H1 (cell line): ENCODE results near the gene DCUN1D4. TPM values are rescaled to one million over a fixed set of nuclear protein-coding genes. Genes with fewer than 3 reads are reported as not detected.

Experiments used
- CTCF ChIA-PET: fragments of 300-600 bp; sonication (Branson Sonifier 250); formaldehyde crosslinking; loops from one replicate; lab custom pipeline; 2021; ENCODE audit not compliant: partially characterized antibody; lab: Charles Lee
- POLR2A ChIA-PET: fragments of 300-600 bp; sonication (Branson Sonifier 250); formaldehyde crosslinking; loops from one replicate; lab custom pipeline; 2021; ENCODE audit warnings: inconsistent platforms; ENCODE audit not compliant: partially characterized antibody; lab: Charles Lee
- DNase-seq, 2 experiments: peaks; one replicate each; pipeline versions ENCODE4 v3.0.0 to v3.0.0-alpha.2; 2010 to 2022; ENCODE audit warnings: low spot score in 2 of 2, low read depth in 1 of 2, mixed read lengths in 1 of 2
- FAIRE-seq: peaks from 2 replicates; lab custom pipeline; 2011; peaks lifted over from hg19 to GRCh38; lab: Jason Lieb, UNC
- H2AFZ ChIP-seq: 2 replicates; pipeline ENCODE4 v1.8.1; 2012; ENCODE audit warnings: low read length, inconsistent platforms
- H2AK5ac ChIP-seq: 2 replicates; pipeline ENCODE4 v1.6.1; 2013; ENCODE audit warnings: low read depth, low read length
- H2BK120ac ChIP-seq: replicated peaks from 2 replicates; pipeline ENCODE3; 2013; ENCODE audit warnings: low read depth, low read length, inconsistent platforms
- H2BK12ac ChIP-seq: 2 replicates; pipeline ENCODE4 v1.6.1; 2013; ENCODE audit warnings: low read depth, low read length
- H2BK15ac ChIP-seq: 2 replicates; pipeline ENCODE4 v1.6.1; 2013; ENCODE audit warnings: low read length
- H2BK20ac ChIP-seq: 2 replicates; pipeline ENCODE4 v1.6.1; 2013; ENCODE audit warnings: low read length
- H2BK5ac ChIP-seq: 2 replicates; pipeline ENCODE4 v1.6.1; 2013; ENCODE audit warnings: low read depth, low read length
- H3K14ac ChIP-seq: 2 replicates; pipeline ENCODE4 v1.6.1; 2013; ENCODE audit warnings: inconsistent platforms; ENCODE audit not compliant: insufficient read length
- H3K18ac ChIP-seq: 2 replicates; pipeline ENCODE4 v1.6.1; 2013; ENCODE audit warnings: low read length; ENCODE audit errors: extremely low read depth
- H3K23ac ChIP-seq: 2 replicates; pipeline ENCODE4 v1.6.1; 2013; ENCODE audit warnings: inconsistent platforms; ENCODE audit not compliant: insufficient read length
- H3K23me2 ChIP-seq: 2 replicates; pipeline ENCODE4 v1.6.1; 2013; ENCODE audit warnings: low read depth, low read length
- H3K27ac ChIP-seq: 2 replicates; pipeline ENCODE4 v1.6.1; 2011; ENCODE audit warnings: low read depth, low read length, inconsistent platforms
- H3K27me3 ChIP-seq, 4 experiments: replicated peaks in 1 of 4; 1 replicate in 1 of 4; 2 replicates in 3 of 4; pipeline versions ENCODE4 v1.6.1 to v1.8.1; 2011 to 2013; ENCODE audit warnings: low read length in 3 of 4, mild to moderate bottlenecking in 3 of 4, inconsistent platforms in 2 of 4, mixed read lengths in 2 of 4, moderate library complexity in 1 of 4; ENCODE audit not compliant: control insufficient read depth in 3 of 4, insufficient read depth in 3 of 4; ENCODE audit errors: extremely low read depth in 1 of 4
- H3K36me3 ChIP-seq, 4 experiments: 2 replicates each; pipeline versions ENCODE4 v1.6.1 to v1.8.1; 2011 to 2013; ENCODE audit warnings: mild to moderate bottlenecking in 4 of 4, low read length in 3 of 4, moderate library complexity in 2 of 4, control low read depth in 1 of 4, inconsistent platforms in 1 of 4; ENCODE audit not compliant: insufficient read depth in 4 of 4, control insufficient read depth in 2 of 4
- H3K4ac ChIP-seq: replicated peaks from 2 replicates; pipeline ENCODE3; 2013; ENCODE audit warnings: low read length, low read depth, mixed read lengths, inconsistent platforms; ENCODE audit not compliant: insufficient read length
- H3K4me1 ChIP-seq, 4 experiments: replicated peaks in 1 of 4; 1 replicate in 1 of 4; 2 replicates in 3 of 4; pipeline versions ENCODE4 v1.6.1 to v1.8.1; 2011 to 2013; ENCODE audit warnings: low read length in 3 of 4, inconsistent platforms in 2 of 4, mixed read lengths in 1 of 4; ENCODE audit not compliant: insufficient read depth in 4 of 4, control insufficient read depth in 3 of 4
- H3K4me2 ChIP-seq, 2 experiments: 2 replicates each; pipeline versions ENCODE4 v1.6.1 to v1.8.1; 2011 to 2013; ENCODE audit warnings: low read depth in 2 of 2, low read length in 2 of 2, control low read depth in 1 of 2, inconsistent platforms in 1 of 2, mild to moderate bottlenecking in 1 of 2; ENCODE audit not compliant: insufficient read depth in 1 of 2
- H3K4me3 ChIP-seq, 4 experiments: fragments of 200-600, 300-600 bp in 1 of 4; sonication (generic), shearing (Covaris generic), sonication (Bioruptor Twin) in 1 of 4; 2 replicates each; pipeline versions ENCODE4 v1.5.1 to v1.8.1; 2011 to 2016; ENCODE audit warnings: low read length in 4 of 4, low read depth in 3 of 4, control low read depth in 2 of 4, inconsistent platforms in 2 of 4, mild to moderate bottlenecking in 2 of 4, mixed read lengths in 1 of 4, moderate library complexity in 1 of 4; ENCODE audit not compliant: insufficient read depth in 2 of 4; ENCODE audit errors: extremely low read depth in 1 of 4
- H3K56ac ChIP-seq: replicated peaks from 2 replicates; pipeline ENCODE3; 2013; ENCODE audit warnings: low read depth, mild to moderate bottlenecking, mixed read lengths, low read length, inconsistent platforms; ENCODE audit not compliant: insufficient read length
- H3K79me1 ChIP-seq: 2 replicates; pipeline ENCODE4 v1.6.1; 2013; ENCODE audit warnings: low read depth, low read length, control low read depth
- H3K79me2 ChIP-seq, 2 experiments: 2 replicates each; pipeline versions ENCODE4 v1.6.1 to v1.8.1; 2012 to 2013; ENCODE audit warnings: low read length in 2 of 2, mild to moderate bottlenecking in 2 of 2, inconsistent platforms in 1 of 2; ENCODE audit not compliant: insufficient read depth in 2 of 2, control insufficient read depth in 1 of 2
- H3K9ac ChIP-seq, 4 experiments: replicated peaks in 1 of 4; 1 replicate in 1 of 4; 2 replicates in 3 of 4; pipeline versions ENCODE4 v1.6.1 to v1.8.1; 2011 to 2013; ENCODE audit warnings: low read depth in 3 of 4, low read length in 3 of 4, control low read depth in 2 of 4, mild to moderate bottlenecking in 2 of 4, moderate library complexity in 2 of 4, inconsistent platforms in 1 of 4; ENCODE audit errors: extremely low read depth in 1 of 4
- H3K9me3 ChIP-seq, 2 experiments: 2 replicates each; pipeline versions ENCODE4 v1.6.1 to v1.8.1; 2012 to 2013; ENCODE audit warnings: mild to moderate bottlenecking in 2 of 2, moderate library complexity in 2 of 2, control low read depth in 1 of 2, inconsistent platforms in 1 of 2, low read depth in 1 of 2, low read length in 1 of 2, mixed read lengths in 1 of 2; ENCODE audit not compliant: insufficient read depth in 2 of 2
- H4K20me1 ChIP-seq, 2 experiments: replicated peaks in 1 of 2; 2 replicates each; pipeline versions ENCODE3 to v1.8.1; 2011 to 2013; ENCODE audit warnings: inconsistent platforms in 2 of 2, low read length in 2 of 2, mild to moderate bottlenecking in 1 of 2; ENCODE audit not compliant: insufficient read depth in 2 of 2, control insufficient read depth in 1 of 2
- H4K5ac ChIP-seq: 2 replicates; pipeline ENCODE4 v1.6.1; 2013; ENCODE audit warnings: low read length, low read depth, mixed read lengths, inconsistent platforms; ENCODE audit not compliant: insufficient read length
- H4K8ac ChIP-seq: 2 replicates; pipeline ENCODE4 v1.8.0; 2013; ENCODE audit warnings: mild to moderate bottlenecking, moderate library complexity, low read length, inconsistent platforms; ENCODE audit not compliant: insufficient read depth; ENCODE audit errors: extremely low read depth
- H4K91ac ChIP-seq: replicated peaks from 2 replicates; pipeline ENCODE3; 2013; ENCODE audit warnings: low read length, mixed read lengths, inconsistent platforms; ENCODE audit not compliant: insufficient read length
- BCL11A ChIP-seq, 2 experiments: IDR thresholded peaks; one replicate each; pipeline ENCODE4 v1.6.1; 2011; ENCODE audit warnings: low read depth in 2 of 2, low read length in 2 of 2, mild to moderate bottlenecking in 2 of 2
- CBX5 ChIP-seq: fragments of 300-800, 300-1000 bp; sonication (generic); IDR thresholded peaks from 2 replicates; pipeline ENCODE4 v1.7.1; 2016; ENCODE audit warnings: antibody characterized with exemption, low read length, low read depth
- CREB1 ChIP-seq: IDR thresholded peaks from 2 replicates; pipeline ENCODE4 v1.6.1; 2012; ENCODE audit warnings: inconsistent platforms
- EZH2 ChIP-seq: fragments of 200-600 bp; sonication (generic); IDR thresholded peaks from 2 replicates; pipeline ENCODE4 v1.7.1; 2012; ENCODE audit warnings: low read depth, mild to moderate bottlenecking, moderate library complexity, low read length, inconsistent platforms; ENCODE audit not compliant: severe bottlenecking
- SIN3A ChIP-seq, 2 experiments: IDR thresholded peaks in 1 of 2; conservative IDR thresholded peaks in 1 of 2; 2 replicates each; pipeline ENCODE4 v1.6.1; 2011 to 2012; ENCODE audit warnings: low read length in 2 of 2, improper control_type of control experiment in 1 of 2, low read depth in 1 of 2, mild to moderate bottlenecking in 1 of 2
- SIX5 ChIP-seq: IDR thresholded peaks from 2 replicates; pipeline ENCODE4 v1.6.1; 2011; ENCODE audit warnings: mild to moderate bottlenecking, low read depth, low read length
- TAF7 ChIP-seq: optimal IDR thresholded peaks from 2 replicates; pipeline ENCODE3; 2011; ENCODE audit warnings: low read depth, mild to moderate bottlenecking, inconsistent platforms, low read length, moderate library complexity, borderline replicate concordance
- TBP ChIP-seq: IDR thresholded peaks from 2 replicates; pipeline ENCODE4 v1.6.1; 2011; ENCODE audit warnings: low read depth, low read length, improper control_type of control experiment
- WGBS, 2 experiments: shearing (Covaris generic) in 1 of 2; methylation state at CpG; one replicate each; pipeline versions ENCODE4 v1.1.6 to v1.1.7; 2013 to 2015; ENCODE audit warnings: low lambda C conversion rate in 2 of 2, mixed read lengths in 2 of 2, inconsistent platforms in 1 of 2, low coverage in 1 of 2, missing lambda C conversion rate in 1 of 2; ENCODE audit not compliant: insufficient replicate concordance in 2 of 2, insufficient coverage in 1 of 2, insufficient read length in 1 of 2; ENCODE audit errors: extremely low coverage in 1 of 2, missing lambda C conversion rate in 1 of 2; 5-methylcytosine and 5-hydroxymethylcytosine counted together
- polyA plus RNA-seq, 7 experiments: library from polyadenylated mRNA; depleted of rRNA in 3 of 7; stranded (reverse) in 5 of 7; unstranded in 2 of 7; fragments of >200 nt in 5 of 7; fragments of 200-250 nt in 2 of 7; gene quantifications; 1 replicate in 5 of 7; 2 replicates in 1 of 7; 4 replicates in 1 of 7; pipeline versions ENCODE4 v1.2.1 to v1.2.3, GENCODE V29; 2011 to 2013; ENCODE audit warnings: missing spikeins in 2 of 7, mixed read lengths in 2 of 7
- total RNA-seq: library from RNA; stranded (reverse); fragmentation: NEBNext Ultra II Directional; extraction: Animal tissue kit (Norgen Biotek cat#: 25700); gene quantifications from 2 replicates; pipeline ENCODE4 v1.2.1, GENCODE V29; 2021
- TF ChIP-seq, protein P1 (sequence below): IDR thresholded peaks from 2 replicates; pipeline ENCODE4 v1.6.1; 2012; ENCODE audit warnings: inconsistent platforms

DCUN1D4 gene
- total and polyA plus RNA-seq, 2 of the 8 experiments (the other 6 are each of a cell fraction or from before 2014, with no cell fraction given) = 22.9 to 55.9 TPM

GRCh38 chr4:51965862-51966261 lies 122.9 kb downstream of the DCUN1D4 start:
- no peak overlapping the region for H3K18ac ChIP-seq
- H3K79me1 ChIP-seq = no peaks in the 10 kb centered on the region
- H3K4me3 ChIP-seq = no peak overlapping the region
- no peak overlapping the region for H3K27ac ChIP-seq
- H4K20me1 ChIP-seq = no peaks in the 10 kb centered on the region
- peaks cover 0 to 4% of the 10 kb centered on the region in 2 experiments; a peak in 1 of 4 replicates for H3K9me3 ChIP-seq
- H2BK20ac ChIP-seq = no peak overlapping the region
- H3K4me2 ChIP-seq = no peak overlapping the region
- H2BK5ac ChIP-seq = no peak overlapping the region
- no peak overlapping the region for H2BK15ac ChIP-seq
- DNase-seq (no peak), FAIRE-seq (no peak)
- no peak overlapping the region for H3K14ac ChIP-seq
- ChIA-PET POLR2A (no interaction called here), CTCF (no interaction called here)
- H3K79me2 ChIP-seq = no peaks in the 10 kb centered on the region
- H4K8ac ChIP-seq = no peak overlapping the region
- no peak overlapping the region for H2BK12ac ChIP-seq
- no peaks in the 10 kb centered on the region for H3K23me2 ChIP-seq
- no peak overlapping the region for H4K5ac ChIP-seq
- H3K56ac ChIP-seq = no peak overlapping the region
- no peak overlapping the region for H2AK5ac ChIP-seq
- 100% methylated on average over 1 of the region's 1 CpG; no CpG with 5 or more reads in 1 of the 2 experiments for WGBS, 2 experiments
- no peak overlapping the region for H2AFZ ChIP-seq
- H3K27me3 ChIP-seq = no peaks in the 10 kb centered on the region
- H3K4ac ChIP-seq = no peak overlapping the region
- no peak overlapping the region for H3K23ac ChIP-seq
- no peaks in the 10 kb centered on the region for H3K36me3 ChIP-seq
- H2BK120ac ChIP-seq = no peak overlapping the region
- TF ChIP-seq CREB1 = no peak
- TF ChIP-seq SIN3A (conservative IDR thresholded peaks at IDR 0.05 in 1 of 2, IDR thresholded peaks at IDR 0.05 in 1 of 2; ENCODE audit: low read depth in 1 of 2, low read length in 2 of 2) = no peak
- no peak for TF ChIP-seq CBX5
- TF ChIP-seq TBP = no peak
- TF ChIP-seq TAF7 = no peak
- no peak for TF ChIP-seq SIX5
- TF ChIP-seq, protein P1, sequence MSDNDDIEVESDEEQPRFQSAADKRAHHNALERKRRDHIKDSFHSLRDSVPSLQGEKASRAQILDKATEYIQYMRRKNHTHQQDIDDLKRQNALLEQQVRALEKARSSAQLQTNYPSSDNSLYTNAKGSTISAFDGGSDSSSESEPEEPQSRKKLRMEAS = no peak
- TF ChIP-seq EZH2 = no peak
- TF ChIP-seq BCL11A (IDR thresholded peaks at IDR 0.05; ENCODE audit: low read depth in 2 of 2, low read length in 2 of 2) = no peak
- no peak overlapping the region for H3K9ac ChIP-seq
- H4K91ac ChIP-seq = no peak overlapping the region
- no peaks in the 10 kb centered on the region for H3K4me1 ChIP-seq
